H9 (cell line): Measurements from ENCODE around the gene MOB3A. TPM values are rescaled to one million over a fixed set of nuclear protein-coding genes. Genes with fewer than 3 reads are reported as not detected.
A peak's percentile ranks its signal among the peaks of the same experiment; 100 is the strongest.

Source experiments
- DNase-seq: peaks from one replicate; pipeline ENCODE4 v3.0.0-alpha.2; 2017
- H2AFZ ChIP-seq: one replicate; pipeline ENCODE4 v1.6.1; 2013; ENCODE audit warnings: mild to moderate bottlenecking, low read length, control low read depth, moderate library complexity
- H2AK5ac ChIP-seq: 2 replicates; pipeline ENCODE4 v1.6.1; 2013; ENCODE audit warnings: low read length, control low read depth, mixed read lengths; ENCODE audit not compliant: insufficient read length
- H2BK120ac ChIP-seq: one replicate; pipeline ENCODE4 v1.6.1; 2013; ENCODE audit warnings: low read depth, mild to moderate bottlenecking, low read length, control low read depth, inconsistent platforms; ENCODE audit not compliant: poor library complexity, severe bottlenecking
- H2BK12ac ChIP-seq: 2 replicates; pipeline ENCODE4 v1.6.1; 2013; ENCODE audit warnings: low read length, control low read depth, mixed read lengths, low read depth; ENCODE audit not compliant: insufficient read length
- H2BK15ac ChIP-seq: 2 replicates; pipeline ENCODE4 v1.6.1; 2013; ENCODE audit warnings: low read depth, low read length, control low read depth
- H2BK20ac ChIP-seq: one replicate; pipeline ENCODE4 v1.6.1; 2013; ENCODE audit warnings: low read depth, mild to moderate bottlenecking, low read length, control low read depth, inconsistent platforms; ENCODE audit not compliant: poor library complexity, severe bottlenecking
- H2BK5ac ChIP-seq: 2 replicates; pipeline ENCODE4 v1.6.1; 2013; ENCODE audit warnings: low read length, control low read depth, mixed read lengths; ENCODE audit not compliant: insufficient read length
- H3K14ac ChIP-seq: 2 replicates; pipeline ENCODE4 v1.6.1; 2013; ENCODE audit warnings: low read length, control low read depth; ENCODE audit not compliant: insufficient read depth
- H3K18ac ChIP-seq: 2 replicates; pipeline ENCODE4 v1.6.1; 2013; ENCODE audit warnings: low read depth, mild to moderate bottlenecking, mixed read lengths, low read length, control low read depth; ENCODE audit not compliant: insufficient read length
- H3K23ac ChIP-seq: 2 replicates; pipeline ENCODE4 v1.6.1; 2013; ENCODE audit warnings: low read length, control low read depth, mixed read lengths, low read depth; ENCODE audit not compliant: insufficient read length
- H3K23me2 ChIP-seq: 2 replicates; pipeline ENCODE4 v1.6.1; 2013; ENCODE audit warnings: low read depth, mild to moderate bottlenecking, mixed read lengths, low read length, control low read depth; ENCODE audit not compliant: insufficient read length, poor library complexity, severe bottlenecking
- H3K27ac ChIP-seq: 2 replicates; pipeline ENCODE4 v1.5.1; 2013; ENCODE audit warnings: low read length, control low read depth, mixed read lengths, low read depth; ENCODE audit not compliant: insufficient read length
- H3K27me3 ChIP-seq: 2 replicates; pipeline ENCODE4 v1.6.1; 2013; ENCODE audit warnings: low read length, control low read depth, inconsistent platforms; ENCODE audit not compliant: insufficient read depth
- H3K4ac ChIP-seq: 2 replicates; pipeline ENCODE4 v1.6.1; 2013; ENCODE audit warnings: low read depth, mild to moderate bottlenecking, control low read depth, inconsistent platforms, low read length, moderate library complexity
- H3K4me1 ChIP-seq: 2 replicates; pipeline ENCODE4 v1.6.1; 2013; ENCODE audit warnings: low read length, control low read depth, inconsistent platforms; ENCODE audit not compliant: insufficient read depth
- H3K4me2 ChIP-seq: 2 replicates; pipeline ENCODE4 v1.6.1; 2013; ENCODE audit warnings: low read length, control low read depth, mixed read lengths; ENCODE audit not compliant: insufficient read length, insufficient read depth
- H3K56ac ChIP-seq: 2 replicates; pipeline ENCODE4 v1.6.1; 2013; ENCODE audit warnings: low read depth, mild to moderate bottlenecking, mixed read lengths, low read length, control low read depth; ENCODE audit not compliant: insufficient read length
- H3K79me1 ChIP-seq: 2 replicates; pipeline ENCODE4 v1.6.1; 2013; ENCODE audit warnings: low read depth, mild to moderate bottlenecking, moderate library complexity, low read length, control low read depth, inconsistent platforms; ENCODE audit not compliant: insufficient read depth, poor library complexity, severe bottlenecking
- H3K79me2 ChIP-seq: 2 replicates; pipeline ENCODE4 v1.6.1; 2013; ENCODE audit warnings: low read length, control low read depth, inconsistent platforms; ENCODE audit not compliant: insufficient read depth
- H3K9ac ChIP-seq: 2 replicates; pipeline ENCODE4 v1.6.1; 2013; ENCODE audit warnings: low read length, control low read depth, mixed read lengths; ENCODE audit not compliant: insufficient read length; ENCODE audit errors: extremely low read depth
- H3K9me3 ChIP-seq: one replicate; pipeline ENCODE4 v1.6.1; 2013; ENCODE audit warnings: low read depth, low read length, inconsistent platforms; ENCODE audit not compliant: control insufficient read depth
- H3T11ph ChIP-seq: one replicate; pipeline ENCODE4 v1.6.1; 2013; ENCODE audit warnings: mild to moderate bottlenecking, low read length, control low read depth, inconsistent platforms
- H4K20me1 ChIP-seq: one replicate; pipeline ENCODE4 v1.6.1; 2013; ENCODE audit not compliant: control insufficient read depth, insufficient read length, insufficient read depth
- H4K5ac ChIP-seq: 2 replicates; pipeline ENCODE4 v1.6.1; 2013; ENCODE audit warnings: low read depth, mild to moderate bottlenecking, mixed read lengths, low read length, control low read depth; ENCODE audit not compliant: insufficient read length
- H4K8ac ChIP-seq: replicated peaks from 2 replicates; pipeline ENCODE4 v1.6.1; 2013; ENCODE audit warnings: low read length, control low read depth, mixed read lengths, low read depth; ENCODE audit not compliant: insufficient read length
- H4K91ac ChIP-seq: 2 replicates; pipeline ENCODE4 v1.6.1; 2013; ENCODE audit warnings: low read depth, mild to moderate bottlenecking, moderate library complexity, mixed read lengths, low read length, control low read depth; ENCODE audit not compliant: insufficient read length
- H3K27ac Mint-ChIP-seq, 3 experiments: 2 replicates in 2 of 3; 3 replicates in 1 of 3; pipeline ENCODE4 v1.8.0; 2020 to 2021; ENCODE audit warnings: mixed read lengths in 3 of 3, mild to moderate bottlenecking in 1 of 3, moderate library complexity in 1 of 3
- H3K27me3 Mint-ChIP-seq: 2 replicates; pipeline ENCODE4 v1.8.0; 2021; ENCODE audit warnings: low read depth, mild to moderate bottlenecking, moderate library complexity, mixed read lengths
- H3K36me3 Mint-ChIP-seq, 3 experiments: 2 replicates in 2 of 3; 3 replicates in 1 of 3; pipeline ENCODE4 v1.8.0; 2020 to 2021; ENCODE audit warnings: low read depth in 3 of 3, mixed read lengths in 3 of 3; ENCODE audit not compliant: insufficient read depth in 1 of 3
- H3K4me1 Mint-ChIP-seq, 2 experiments: 2 replicates each; pipeline ENCODE4 v1.8.0; 2020; ENCODE audit warnings: mixed read lengths in 2 of 2
- H3K4me3 Mint-ChIP-seq, 2 experiments: 2 replicates in 1 of 2; 3 replicates in 1 of 2; pipeline ENCODE4 v1.8.0; 2020 to 2021; ENCODE audit warnings: mild to moderate bottlenecking in 2 of 2, mixed read lengths in 2 of 2, moderate library complexity in 1 of 2
- H3K9me3 Mint-ChIP-seq, 2 experiments: 2 replicates in 1 of 2; 3 replicates in 1 of 2; pipeline ENCODE4 v1.8.0; 2020; ENCODE audit warnings: mild to moderate bottlenecking in 2 of 2, mixed read lengths in 2 of 2, moderate library complexity in 1 of 2
- WGBS: extraction: QIAGEN DNeasy Blood & Tissue Kit; methylation state at CpG from one replicate; pipeline ENCODE4 v1.1.7; 2013; ENCODE audit warnings: missing lambda C conversion rate, low lambda C conversion rate, mixed read lengths; ENCODE audit not compliant: insufficient read length; ENCODE audit errors: extremely low coverage; 5-methylcytosine and 5-hydroxymethylcytosine counted together
- total RNA-seq: library from RNA; stranded (reverse); gene quantifications from 2 replicates; pipeline ENCODE4 v1.2.1, GENCODE V29; 2021
- TF ChIP-seq, protein P1 (sequence below): fragments of 200-600 bp; sonication (generic); conservative IDR thresholded peaks from 3 replicates; pipeline ENCODE4 v1.8.0; 2021; ENCODE audit warnings: antibody characterized with exemption, mild to moderate bottlenecking

MOB3A gene
- total RNA-seq, 1 experiment from 2014 or later, result 11.5 TPM

- Histone ChIP-seq H4K91ac (no peak overlapping the region), H4K20me1 (no peaks in the 10 kb centered on the region), H3K56ac (no peak overlapping the region), H3K23me2 (peaks cover 8% of the 10 kb centered on the region), H3K79me1 (no peaks in the 10 kb centered on the region), H2AK5ac (no peak overlapping the region), H3K4me1 (no peaks in the 10 kb centered on the region), H4K8ac (no peak overlapping the region), H3K9me3 (no peaks in the 10 kb centered on the region), H3K27ac (no peak overlapping the region), H3K18ac (no peak overlapping the region), H3K14ac (no peak overlapping the region), H3K23ac (no peak overlapping the region), H2BK15ac (no peak overlapping the region), H2BK120ac (no peak overlapping the region), H2BK5ac (no peak overlapping the region), H2BK20ac (no peak overlapping the region), H3K27me3 (no peaks in the 10 kb centered on the region), H3K4me2 (no peak overlapping the region), H3K9ac (no peak overlapping the region), H2BK12ac (no peak overlapping the region), H2AFZ (no peak overlapping the region), H3K79me2 (no peaks in the 10 kb centered on the region), H3K4ac (no peak overlapping the region), H3T11ph (no peak overlapping the region), H4K5ac (no peak overlapping the region)
- Mint-ChIP-seq H3K27me3 (no peaks in the 10 kb centered on the region), H3K27ac (peak overlapping the region in 1 of 3 experiments; percentile 67; a peak in 1 of 7 replicates), H3K4me1 (peaks cover 16 to 33% of the 10 kb centered on the region in 2 experiments), H3K36me3 (no peaks in the 10 kb centered on the region), H3K9me3 (no peaks in the 10 kb centered on the region; a peak in 1 of 5 replicates), H3K4me3 (peak overlapping the region in 1 of 2 experiments; percentile 14; a peak in 1 of 5 replicates)
- peak; percentile 26 for DNase-seq
- TF ChIP-seq, protein P1, sequence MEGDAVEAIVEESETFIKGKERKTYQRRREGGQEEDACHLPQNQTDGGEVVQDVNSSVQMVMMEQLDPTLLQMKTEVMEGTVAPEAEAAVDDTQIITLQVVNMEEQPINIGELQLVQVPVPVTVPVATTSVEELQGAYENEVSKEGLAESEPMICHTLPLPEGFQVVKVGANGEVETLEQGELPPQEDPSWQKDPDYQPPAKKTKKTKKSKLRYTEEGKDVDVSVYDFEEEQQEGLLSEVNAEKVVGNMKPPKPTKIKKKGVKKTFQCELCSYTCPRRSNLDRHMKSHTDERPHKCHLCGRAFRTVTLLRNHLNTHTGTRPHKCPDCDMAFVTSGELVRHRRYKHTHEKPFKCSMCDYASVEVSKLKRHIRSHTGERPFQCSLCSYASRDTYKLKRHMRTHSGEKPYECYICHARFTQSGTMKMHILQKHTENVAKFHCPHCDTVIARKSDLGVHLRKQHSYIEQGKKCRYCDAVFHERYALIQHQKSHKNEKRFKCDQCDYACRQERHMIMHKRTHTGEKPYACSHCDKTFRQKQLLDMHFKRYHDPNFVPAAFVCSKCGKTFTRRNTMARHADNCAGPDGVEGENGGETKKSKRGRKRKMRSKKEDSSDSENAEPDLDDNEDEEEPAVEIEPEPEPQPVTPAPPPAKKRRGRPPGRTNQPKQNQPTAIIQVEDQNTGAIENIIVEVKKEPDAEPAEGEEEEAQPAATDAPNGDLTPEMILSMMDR, result no peak
- no CpG with 5 or more reads among the region's 5 CpGs for WGBS
These were observed 39.3 kb downstream of the MOB3A start for GRCh38 chr19:2056837-2057192.
